GM23338 (cell line): Measurements from ENCODE around the gene TRHDE. TPM values are rescaled to one million over a fixed set of nuclear protein-coding genes. Genes with fewer than 3 reads are reported as not detected.

Experiments used
- ATAC-seq: fragments of 200-7000 bp; cut with Tn5 transposase; 3 replicates; pipeline ENCODE4 v1.9.1; 2020
- DNase-seq: peaks from one replicate; pipeline ENCODE4 v3.0.0-alpha.2; 2015; ENCODE audit warnings: low spot score
- H2AFZ ChIP-seq: fragments of 200-600 bp; sonication (generic); 2 replicates; pipeline ENCODE4 v1.8.0; 2016; ENCODE audit warnings: antibody characterized with exemption, mild to moderate bottlenecking, moderate library complexity
- H3F3A ChIP-seq: fragments of 200-600 bp; sonication (generic); replicated peaks from 2 replicates; pipeline ENCODE4 v1.8.0; 2017; ENCODE audit warnings: antibody characterized with exemption, mixed run types, low read depth
- H3K27ac ChIP-seq: fragments of 200-600 bp; sonication (generic); 2 replicates; pipeline ENCODE4 v1.6.1; 2016; ENCODE audit warnings: low read depth
- H3K27me3 ChIP-seq: fragments of 200-600 bp; sonication (generic); 2 replicates; pipeline ENCODE4 v1.8.0; 2016; ENCODE audit warnings: mild to moderate bottlenecking, mixed run types, moderate library complexity; ENCODE audit not compliant: insufficient read depth
- H3K36me3 ChIP-seq: fragments of 200-600 bp; sonication (generic); 2 replicates; pipeline ENCODE4 v1.8.0; 2016; ENCODE audit warnings: mild to moderate bottlenecking; ENCODE audit not compliant: insufficient read depth
- H3K4me1 ChIP-seq: fragments of 200-600 bp; sonication (generic); 2 replicates; pipeline ENCODE4 v1.8.0; 2016; ENCODE audit warnings: mild to moderate bottlenecking, moderate library complexity; ENCODE audit not compliant: insufficient read depth
- H3K4me2 ChIP-seq: fragments of 200-600 bp; sonication (generic); 2 replicates; pipeline ENCODE4 v1.7.1; 2017; ENCODE audit warnings: mixed run types
- H3K4me3 ChIP-seq: fragments of 200-600 bp; sonication (generic); 2 replicates; pipeline ENCODE4 v1.6.1; 2016; ENCODE audit warnings: mixed run types
- H3K79me2 ChIP-seq: fragments of 200-600 bp; sonication (generic); replicated peaks from 2 replicates; pipeline ENCODE4 v1.8.0; 2017; ENCODE audit warnings: mild to moderate bottlenecking; ENCODE audit not compliant: insufficient read depth
- H3K9me2 ChIP-seq: fragments of 200-600 bp; sonication (generic); 2 replicates; pipeline ENCODE4 v1.8.0; 2017; ENCODE audit not compliant: insufficient read depth
- H4K20me1 ChIP-seq: fragments of 200-600 bp; sonication (generic); replicated peaks from 2 replicates; pipeline ENCODE4 v1.8.0; 2017; ENCODE audit warnings: mild to moderate bottlenecking; ENCODE audit not compliant: insufficient read depth
- H3K27ac Mint-ChIP-seq: 2 replicates; pipeline ENCODE4 v1.8.0; 2020; ENCODE audit warnings: inconsistent platforms, mild to moderate bottlenecking, moderate library complexity, mixed read lengths
- H3K27me3 Mint-ChIP-seq: 3 replicates; pipeline ENCODE4 v1.8.0; 2022; ENCODE audit warnings: low read depth, mild to moderate bottlenecking, moderate library complexity, mixed read lengths, inconsistent platforms; ENCODE audit not compliant: insufficient read depth, poor library complexity
- H3K36me3 Mint-ChIP-seq: 3 replicates; pipeline ENCODE4 v1.8.0; 2021; ENCODE audit warnings: low read depth, mild to moderate bottlenecking, inconsistent platforms, moderate library complexity, mixed read lengths
- H3K4me1 Mint-ChIP-seq: 3 replicates; pipeline ENCODE4 v1.8.0; 2020; ENCODE audit warnings: mild to moderate bottlenecking, inconsistent platforms, mixed read lengths
- H3K4me3 Mint-ChIP-seq: 3 replicates; pipeline ENCODE4 v1.8.0; 2021; ENCODE audit warnings: moderate library complexity, mild to moderate bottlenecking, inconsistent platforms, mixed read lengths
- H3K9me3 Mint-ChIP-seq: 3 replicates; pipeline ENCODE4 v1.8.0; 2020; ENCODE audit warnings: moderate library complexity, mild to moderate bottlenecking, inconsistent platforms, mixed read lengths
- EZH2 ChIP-seq: fragments of 200-600 bp; sonication (generic); IDR thresholded peaks from one replicate; pipeline ENCODE4 v1.8.0; 2017; ENCODE audit warnings: antibody characterized with exemption, mild to moderate bottlenecking, low read depth; ENCODE audit not compliant: unreplicated experiment
- JUNB ChIP-seq: IDR thresholded peaks from one replicate; pipeline ENCODE4 v1.6.1; 2016; ENCODE audit warnings: antibody characterized with exemption; ENCODE audit not compliant: unreplicated experiment
- STAT1 ChIP-seq: IDR thresholded peaks from one replicate; pipeline ENCODE4 v1.6.1; 2016; ENCODE audit warnings: antibody characterized with exemption; ENCODE audit not compliant: unreplicated experiment
- ZNF114 ChIP-seq: fragments of 250-450 bp; sonication (Bioruptor Pico); IDR thresholded peaks from 2 replicates; pipeline ENCODE4 v1.5.0; 2020; ENCODE audit warnings: mild to moderate bottlenecking, moderate library complexity
- ZNF331 ChIP-seq: fragments of 250-450 bp; sonication (Bioruptor Pico); IDR thresholded peaks from 2 replicates; pipeline ENCODE4 v1.5.0; 2020; ENCODE audit warnings: low read depth, mild to moderate bottlenecking, moderate library complexity
- polyA plus RNA-seq: library from polyadenylated mRNA; unstranded; fragments of >200 nt; fragmentation: Nextera tagmentation; extraction: Ambion mirVana; gene quantifications from 2 replicates; pipeline ENCODE4 v1.2.1, GENCODE V29; 2016
- total RNA-seq: library from RNA; depleted of rRNA; stranded (reverse); fragments of >200 nt; shearing (Covaris generic); gene quantifications from 2 replicates; pipeline ENCODE4 v1.2.3, GENCODE V29; 2014
- TF ChIP-seq, protein P1 (sequence below): fragments of 250-450 bp; sonication (Bioruptor Pico); IDR thresholded peaks from 2 replicates; pipeline ENCODE4 v1.5.0; 2020; ENCODE audit warnings: mild to moderate bottlenecking, moderate library complexity

The TRHDE gene
- total and polyA plus RNA-seq, 2 experiments from 2014 or later, result 1.3 to 7.7 TPM

DNA sequence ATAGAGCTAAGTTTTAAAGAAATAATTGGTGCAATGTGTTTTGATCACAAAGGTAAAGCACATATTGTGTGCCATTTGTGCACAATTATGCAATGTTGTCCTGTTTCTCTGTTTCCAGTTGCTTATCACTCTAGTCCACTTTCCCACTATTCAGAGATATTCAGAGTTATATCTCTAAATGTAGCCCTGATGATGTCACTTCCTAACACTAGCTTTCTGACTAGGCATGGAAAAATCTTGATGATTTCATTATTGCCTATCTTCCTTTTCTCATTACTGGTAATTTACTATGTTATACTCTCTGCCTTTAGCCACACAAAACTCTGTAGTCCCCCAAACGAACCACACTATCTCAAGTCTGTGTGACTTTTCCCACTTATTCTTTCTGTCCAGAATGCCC, 221.2 kb downstream of the TRHDE start:
- Histone ChIP-seq H2AFZ (no peak overlapping the region), H3K9me2 (no peaks in the 10 kb centered on the region), H3K27ac (no peak overlapping the region), H3K79me2 (no peaks in the 10 kb centered on the region), H3K4me2 (no peak overlapping the region), H3K27me3 (no peaks in the 10 kb centered on the region), H3K4me1 (no peaks in the 10 kb centered on the region), H3K4me3 (no peak overlapping the region), H3F3A (no peaks in the 10 kb centered on the region), H3K36me3 (no peaks in the 10 kb centered on the region), H4K20me1 (no peaks in the 10 kb centered on the region)
- H3K27me3 Mint-ChIP-seq, result no peaks in the 10 kb centered on the region
- ATAC-seq (no peak), DNase-seq (no peak)
- H3K4me1 Mint-ChIP-seq, result no peaks in the 10 kb centered on the region
- H3K9me3 Mint-ChIP-seq, result no peaks in the 10 kb centered on the region
- no peak overlapping the region for H3K27ac Mint-ChIP-seq
- TF ChIP-seq ZNF331 (CRISPR knock-in tag) (no peak), STAT1 (no peak), EZH2 (no peak), JUNB (no peak), ZNF114 (CRISPR knock-in tag) (no peak)
- TF ChIP-seq, protein P1, sequence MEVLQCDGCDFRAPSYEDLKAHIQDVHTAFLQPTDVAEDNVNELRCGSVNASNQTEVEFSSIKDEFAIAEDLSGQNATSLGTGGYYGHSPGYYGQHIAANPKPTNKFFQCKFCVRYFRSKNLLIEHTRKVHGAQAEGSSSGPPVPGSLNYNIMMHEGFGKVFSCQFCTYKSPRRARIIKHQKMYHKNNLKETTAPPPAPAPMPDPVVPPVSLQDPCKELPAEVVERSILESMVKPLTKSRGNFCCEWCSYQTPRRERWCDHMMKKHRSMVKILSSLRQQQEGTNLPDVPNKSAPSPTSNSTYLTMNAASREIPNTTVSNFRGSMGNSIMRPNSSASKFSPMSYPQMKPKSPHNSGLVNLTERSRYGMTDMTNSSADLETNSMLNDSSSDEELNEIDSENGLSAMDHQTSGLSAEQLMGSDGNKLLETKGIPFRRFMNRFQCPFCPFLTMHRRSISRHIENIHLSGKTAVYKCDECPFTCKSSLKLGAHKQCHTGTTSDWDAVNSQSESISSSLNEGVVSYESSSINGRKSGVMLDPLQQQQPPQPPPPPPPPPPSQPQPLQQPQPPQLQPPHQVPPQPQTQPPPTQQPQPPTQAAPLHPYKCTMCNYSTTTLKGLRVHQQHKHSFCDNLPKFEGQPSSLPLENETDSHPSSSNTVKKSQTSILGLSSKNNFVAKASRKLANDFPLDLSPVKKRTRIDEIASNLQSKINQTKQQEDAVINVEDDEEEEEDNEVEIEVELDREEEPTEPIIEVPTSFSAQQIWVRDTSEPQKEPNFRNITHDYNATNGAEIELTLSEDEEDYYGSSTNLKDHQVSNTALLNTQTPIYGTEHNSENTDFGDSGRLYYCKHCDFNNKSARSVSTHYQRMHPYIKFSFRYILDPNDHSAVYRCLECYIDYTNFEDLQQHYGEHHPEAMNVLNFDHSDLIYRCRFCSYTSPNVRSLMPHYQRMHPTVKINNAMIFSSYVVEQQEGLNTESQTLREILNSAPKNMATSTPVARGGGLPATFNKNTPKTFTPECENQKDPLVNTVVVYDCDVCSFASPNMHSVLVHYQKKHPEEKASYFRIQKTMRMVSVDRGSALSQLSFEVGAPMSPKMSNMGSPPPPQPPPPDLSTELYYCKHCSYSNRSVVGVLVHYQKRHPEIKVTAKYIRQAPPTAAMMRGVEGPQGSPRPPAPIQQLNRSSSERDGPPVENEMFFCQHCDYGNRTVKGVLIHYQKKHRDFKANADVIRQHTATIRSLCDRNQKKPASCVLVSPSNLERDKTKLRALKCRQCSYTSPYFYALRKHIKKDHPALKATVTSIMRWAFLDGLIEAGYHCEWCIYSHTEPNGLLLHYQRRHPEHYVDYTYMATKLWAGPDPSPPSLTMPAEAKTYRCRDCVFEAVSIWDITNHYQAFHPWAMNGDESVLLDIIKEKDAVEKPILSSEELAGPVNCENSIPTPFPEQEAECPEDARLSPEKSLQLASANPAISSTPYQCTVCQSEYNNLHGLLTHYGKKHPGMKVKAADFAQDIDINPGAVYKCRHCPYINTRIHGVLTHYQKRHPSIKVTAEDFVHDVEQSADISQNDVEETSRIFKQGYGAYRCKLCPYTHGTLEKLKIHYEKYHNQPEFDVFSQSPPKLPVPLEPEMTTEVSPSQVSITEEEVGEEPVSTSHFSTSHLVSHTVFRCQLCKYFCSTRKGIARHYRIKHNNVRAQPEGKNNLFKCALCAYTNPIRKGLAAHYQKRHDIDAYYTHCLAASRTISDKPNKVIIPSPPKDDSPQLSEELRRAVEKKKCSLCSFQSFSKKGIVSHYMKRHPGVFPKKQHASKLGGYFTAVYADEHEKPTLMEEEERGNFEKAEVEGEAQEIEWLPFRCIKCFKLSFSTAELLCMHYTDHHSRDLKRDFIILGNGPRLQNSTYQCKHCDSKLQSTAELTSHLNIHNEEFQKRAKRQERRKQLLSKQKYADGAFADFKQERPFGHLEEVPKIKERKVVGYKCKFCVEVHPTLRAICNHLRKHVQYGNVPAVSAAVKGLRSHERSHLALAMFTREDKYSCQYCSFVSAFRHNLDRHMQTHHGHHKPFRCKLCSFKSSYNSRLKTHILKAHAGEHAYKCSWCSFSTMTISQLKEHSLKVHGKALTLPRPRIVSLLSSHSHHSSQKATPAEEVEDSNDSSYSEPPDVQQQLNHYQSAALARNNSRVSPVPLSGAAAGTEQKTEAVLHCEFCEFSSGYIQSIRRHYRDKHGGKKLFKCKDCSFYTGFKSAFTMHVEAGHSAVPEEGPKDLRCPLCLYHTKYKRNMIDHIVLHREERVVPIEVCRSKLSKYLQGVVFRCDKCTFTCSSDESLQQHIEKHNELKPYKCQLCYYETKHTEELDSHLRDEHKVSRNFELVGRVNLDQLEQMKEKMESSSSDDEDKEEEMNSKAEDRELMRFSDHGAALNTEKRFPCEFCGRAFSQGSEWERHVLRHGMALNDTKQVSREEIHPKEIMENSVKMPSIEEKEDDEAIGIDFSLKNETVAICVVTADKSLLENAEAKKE (CRISPR knock-in tag), result no peak
- H3K36me3 Mint-ChIP-seq, result no peaks in the 10 kb centered on the region
- H3K4me3 Mint-ChIP-seq, result no peak overlapping the region

- ATAC-seq, result no peak
- Histone ChIP-seq H3K4me3 (no peak overlapping the region), H3F3A (no peaks in the 10 kb centered on the region), H2AFZ (no peak overlapping the region), H3K36me3 (no peaks in the 10 kb centered on the region), H3K27me3 (no peaks in the 10 kb centered on the region), H3K27ac (no peak overlapping the region), H3K9me2 (no peaks in the 10 kb centered on the region), H3K4me2 (no peak overlapping the region), H3K79me2 (no peaks in the 10 kb centered on the region), H4K20me1 (no peaks in the 10 kb centered on the region), H3K4me1 (no peaks in the 10 kb centered on the region)
- Mint-ChIP-seq H3K9me3 (no peaks in the 10 kb centered on the region), H3K4me1 (no peaks in the 10 kb centered on the region), H3K27me3 (no peaks in the 10 kb centered on the region), H3K27ac (no peak overlapping the region), H3K36me3 (no peaks in the 10 kb centered on the region), H3K4me3 (no peak overlapping the region)
- no peak for TF ChIP-seq JUNB
- no peak for TF ChIP-seq ZNF331 (CRISPR knock-in tag)
- TF ChIP-seq EZH2, result no peak
- no peak for TF ChIP-seq ZNF114 (CRISPR knock-in tag)
- DNase-seq, result no peak
Observed at GRCh38 chr12:72498354-72498753, 226.2 kb downstream of the TRHDE start.
